Skeletal muscle satellite cell (primary cell): Measurements from ENCODE around the gene PC. TPM values are rescaled to one million over a fixed set of nuclear protein-coding genes. Genes with fewer than 3 reads are reported as not detected.
A peak's percentile ranks its signal among the peaks of the same experiment; 100 is the strongest.
"Not testable (repeated sequence)": the region's sequence is repeated elsewhere in the genome, so short reads cannot be mapped to it uniquely, and the experiment has no call there.

ENCODE experiments used
- H3K27me3 ChIP-seq: 2 replicates; pipeline ENCODE4 v1.7.0; 2013; ENCODE audit warnings: low read length; ENCODE audit not compliant: control insufficient read depth, insufficient read depth
- H3K36me3 ChIP-seq: 2 replicates; pipeline ENCODE4 v1.7.0; 2013; ENCODE audit warnings: mild to moderate bottlenecking, control low read depth, low read length; ENCODE audit not compliant: insufficient read depth
- H3K4me1 ChIP-seq: 2 replicates; pipeline ENCODE4 v1.7.0; 2013; ENCODE audit warnings: low read length; ENCODE audit not compliant: control insufficient read depth, insufficient read depth
- H3K4me2 ChIP-seq: 2 replicates; pipeline ENCODE4 v1.7.0; 2013; ENCODE audit warnings: mild to moderate bottlenecking, low read length
- H3K4me3 ChIP-seq: 2 replicates; pipeline ENCODE4 v1.7.0; 2013; ENCODE audit warnings: low read length
- H3K9ac ChIP-seq: 2 replicates; pipeline ENCODE4 v1.7.0; 2013; ENCODE audit warnings: mild to moderate bottlenecking, low read depth, low read length, moderate library complexity
- H3K9me3 ChIP-seq: replicated peaks from 2 replicates; pipeline ENCODE4 v1.7.0; 2013; ENCODE audit warnings: mild to moderate bottlenecking, control low read depth, low read length
- small RNA-seq: library from RNA; depleted of rRNA; stranded (forward); fragments of <200 nt; gene quantifications from one replicate; pipeline ENCODE3, GENCODE V24; 2012

PC gene

GRCh38 chr11:66799815-66800214, 158.4 kb downstream of the PC start:
- not testable (repeated sequence) for H3K4me2 ChIP-seq, H3K4me3 ChIP-seq, H3K27me3 ChIP-seq, H3K9me3 ChIP-seq, H3K4me1 ChIP-seq, H3K36me3 ChIP-seq, H3K9ac ChIP-seq

Small RNA genes within 50 kb of the gene (small RNA-seq; reads per million reads assigned to genes)
- gene MIR3163 (2.2 reads per million, percentile 68 among the genes with 10 or more reads in this experiment), gene RNU7-23P (not detected)
